GM12878 (cell line): ENCODE data around the gene PTPRN2.

Experiments used
- CHD2 ChIP-seq: IDR thresholded peaks from 2 replicates; pipeline ENCODE4 v1.6.1; 2011; ENCODE audit warnings: low read depth, low read length, improper control_type of control experiment, borderline replicate concordance
- CTCF ChIP-seq, 3 experiments: IDR thresholded peaks in 2 of 3; conservative IDR thresholded peaks in 1 of 3; 2 replicates each; pipeline ENCODE4 v1.5.1; 2011; ENCODE audit warnings: low read depth in 3 of 3, low read length in 3 of 3, mild to moderate bottlenecking in 3 of 3, control low read depth in 2 of 3, moderate library complexity in 2 of 3, inconsistent platforms in 1 of 3, mixed read lengths in 1 of 3; ENCODE audit not compliant: control insufficient read depth in 2 of 3, insufficient read depth in 1 of 3; ENCODE audit errors: extremely low read depth in 1 of 3
- GABPA ChIP-seq: IDR thresholded peaks from 2 replicates; pipeline ENCODE4 v1.6.1; 2014; ENCODE audit warnings: antibody characterized with exemption, low read depth, mild to moderate bottlenecking, inconsistent platforms
- MAX ChIP-seq: IDR thresholded peaks from 2 replicates; pipeline ENCODE4 v1.6.1; 2012; ENCODE audit warnings: low read depth, low read length, improper control_type of control experiment
- NFIC ChIP-seq: IDR thresholded peaks from 2 replicates; pipeline ENCODE4 v1.6.1; 2012; ENCODE audit warnings: low read depth, mild to moderate bottlenecking, inconsistent platforms, low read length, moderate library complexity
- POLR2AphosphoS5 ChIP-seq: IDR thresholded peaks from 2 replicates; pipeline ENCODE4 v1.6.1; 2011; ENCODE audit warnings: mild to moderate bottlenecking, low read length, inconsistent platforms
- SUPT20H ChIP-seq: IDR thresholded peaks from 2 replicates; pipeline ENCODE4 v1.6.1; 2011; ENCODE audit warnings: low read depth, mild to moderate bottlenecking, low read length, moderate library complexity, borderline replicate concordance; ENCODE audit not compliant: control insufficient read depth
- TF ChIP-seq, protein P1 (sequence below): IDR thresholded peaks from 2 replicates; pipeline ENCODE4 v1.6.1; 2011; ENCODE audit warnings: low read depth, low read length, improper control_type of control experiment, borderline replicate concordance

- TF ChIP-seq NFIC (no peak), MAX (no peak), POLR2AphosphoS5 (no peak), CHD2 (no peak), GABPA (no peak), SUPT20H (no peak), CTCF (IDR thresholded peaks at IDR 0.05 in 2 of 3, conservative IDR thresholded peaks at IDR 0.05 in 1 of 3; ENCODE audit: control insufficient read depth in 2 of 3, extremely low read depth in 1 of 3, insufficient read depth in 1 of 3, low read depth in 3 of 3, low read length in 3 of 3) (no peak)
- TF ChIP-seq, protein P1, sequence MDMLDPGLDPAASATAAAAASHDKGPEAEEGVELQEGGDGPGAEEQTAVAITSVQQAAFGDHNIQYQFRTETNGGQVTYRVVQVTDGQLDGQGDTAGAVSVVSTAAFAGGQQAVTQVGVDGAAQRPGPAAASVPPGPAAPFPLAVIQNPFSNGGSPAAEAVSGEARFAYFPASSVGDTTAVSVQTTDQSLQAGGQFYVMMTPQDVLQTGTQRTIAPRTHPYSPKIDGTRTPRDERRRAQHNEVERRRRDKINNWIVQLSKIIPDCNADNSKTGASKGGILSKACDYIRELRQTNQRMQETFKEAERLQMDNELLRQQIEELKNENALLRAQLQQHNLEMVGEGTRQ = no peak
Observed at GRCh38 chr7:157577796-157578339, 1009.8 kb downstream of the PTPRN2 start.
